IPS DF 6.9 (cell line): ENCODE data around the gene PRICKLE4.

ENCODE experiments used
- DNase-seq: peaks from one replicate; pipeline ENCODE4 v3.0.0-alpha.2; 2013; ENCODE audit warnings: low read depth, low spot score
- H3K27ac ChIP-seq: one replicate; pipeline ENCODE4 v1.5.1; 2013; ENCODE audit warnings: low read length, control low read depth
- H3K27me3 ChIP-seq: 2 replicates; pipeline ENCODE4 v1.6.1; 2013; ENCODE audit warnings: mild to moderate bottlenecking, low read length; ENCODE audit not compliant: control insufficient read depth, insufficient read depth
- H3K36me3 ChIP-seq: 2 replicates; pipeline ENCODE4 v1.6.1; 2013; ENCODE audit warnings: low read length; ENCODE audit not compliant: control insufficient read depth, insufficient read depth
- H3K4me1 ChIP-seq: 2 replicates; pipeline ENCODE4 v1.6.1; 2013; ENCODE audit warnings: low read length; ENCODE audit not compliant: control insufficient read depth, insufficient read depth
- H3K4me3 ChIP-seq: 2 replicates; pipeline ENCODE4 v1.5.1; 2013; ENCODE audit warnings: mild to moderate bottlenecking, low read length
- H3K9me3 ChIP-seq: 2 replicates; pipeline ENCODE4 v1.6.1; 2013; ENCODE audit warnings: low read length, inconsistent platforms; ENCODE audit not compliant: control insufficient read depth, insufficient read depth
- WGBS: extraction: QIAGEN DNeasy Blood & Tissue Kit; methylation state at CpG from one replicate; pipeline ENCODE4 v1.1.7; 2013; ENCODE audit warnings: mixed read lengths, missing lambda C conversion rate; ENCODE audit not compliant: insufficient read length, insufficient coverage; 5-methylcytosine and 5-hydroxymethylcytosine counted together

PRICKLE4 gene

GRCh38 chr6:41736186-41736733 lies 44.3 kb upstream of the PRICKLE4 start:
- no peak overlapping the region; the same call in 1 of the 2 replicates for H3K4me3 ChIP-seq

GRCh38 chr6:41736800-41737555 lies 43.6 kb upstream of the PRICKLE4 start:
- no peak overlapping the region for H3K4me3 ChIP-seq
- no peaks in the 10 kb centered on the region for H3K9me3 ChIP-seq
- H3K27ac ChIP-seq: no peak overlapping the region
- no peaks in the 10 kb centered on the region for H3K36me3 ChIP-seq
- DNase-seq: no peak
- no peaks in the 10 kb centered on the region for H3K27me3 ChIP-seq
- no CpG with 5 or more reads among the region's 13 CpGs for WGBS
- H3K4me1 ChIP-seq: peaks cover 7% of the 10 kb centered on the region; the same call in 1 of the 2 replicates

More at GRCh38 chr6:41736186-41736733, 44.3 kb upstream of the PRICKLE4 start:
- Histone ChIP-seq H3K36me3 (no peaks in the 10 kb centered on the region), H3K9me3 (no peaks in the 10 kb centered on the region), H3K27ac (no peak overlapping the region), H3K4me1 (peaks cover 7% of the 10 kb centered on the region; the same call in 1 of the 2 replicates), H3K27me3 (no peaks in the 10 kb centered on the region)
- WGBS: no CpG with 5 or more reads among the region's 6 CpGs
- DNase-seq: no peak

DNA sequence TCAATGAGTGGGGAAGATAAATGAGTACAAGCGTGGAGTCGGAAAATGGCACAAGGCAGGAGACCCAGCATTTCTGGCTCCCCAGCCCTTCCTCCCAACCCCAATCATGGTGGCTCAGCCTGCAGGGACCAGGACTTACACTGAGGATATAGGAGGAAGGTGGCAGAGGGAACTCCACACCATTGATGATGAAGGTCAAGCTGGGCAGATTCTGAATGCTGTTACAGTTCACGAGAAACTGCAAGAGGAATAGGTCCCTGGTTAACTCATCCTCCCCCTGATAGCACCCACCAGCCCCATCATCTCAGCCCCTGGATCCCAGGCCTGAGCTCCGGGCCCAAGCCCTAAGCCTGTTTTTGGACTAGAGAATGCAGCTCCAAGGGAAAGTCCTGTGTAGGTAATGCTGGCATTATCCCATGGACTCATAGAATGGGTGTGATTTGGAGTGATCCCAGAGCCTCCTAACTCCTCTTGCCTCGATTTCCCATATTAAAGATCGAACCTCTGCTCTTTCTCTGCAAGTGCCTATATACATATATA lies 42.9 kb upstream of the PRICKLE4 start:
- H3K4me1 ChIP-seq: peaks cover 5% of the 10 kb centered on the region; the same call in 1 of the 2 replicates
- no CpG with 5 or more reads among the region's 6 CpGs for WGBS
- H3K4me3 ChIP-seq: no peak overlapping the region
- H3K27ac ChIP-seq: no peak overlapping the region
- H3K36me3 ChIP-seq: no peaks in the 10 kb centered on the region
- no peaks in the 10 kb centered on the region for H3K27me3 ChIP-seq
- no peak for DNase-seq
- no peaks in the 10 kb centered on the region for H3K9me3 ChIP-seq

GRCh38 chr6:41739041-41739440 lies 41.5 kb upstream of the PRICKLE4 start:
- H3K36me3 ChIP-seq: no peaks in the 10 kb centered on the region
- WGBS: no CpG with 5 or more reads among the region's 4 CpGs
- no peaks in the 10 kb centered on the region for H3K9me3 ChIP-seq
- H3K27ac ChIP-seq: no peak overlapping the region
- H3K4me1 ChIP-seq: peaks cover 2% of the 10 kb centered on the region; the same call in 1 of the 2 replicates
- no peak for DNase-seq
- no peak overlapping the region for H3K4me3 ChIP-seq
- no peaks in the 10 kb centered on the region for H3K27me3 ChIP-seq

- H3K9me3 ChIP-seq: no peaks in the 10 kb centered on the region
- H3K4me1 ChIP-seq: peaks cover 2% of the 10 kb centered on the region; the same call in 1 of the 2 replicates
- no peak overlapping the region for H3K4me3 ChIP-seq
- no peaks in the 10 kb centered on the region for H3K27me3 ChIP-seq
- WGBS: no CpG with 5 or more reads among the region's 13 CpGs
- H3K27ac ChIP-seq: no peak overlapping the region
- H3K36me3 ChIP-seq: no peaks in the 10 kb centered on the region
- no peak for DNase-seq
Observed at GRCh38 chr6:41740366-41741162, 40.0 kb upstream of the PRICKLE4 start.

- Histone ChIP-seq H3K27me3 (no peaks in the 10 kb centered on the region), H3K27ac (no peak overlapping the region), H3K4me1 (no peaks in the 10 kb centered on the region), H3K4me3 (no peak overlapping the region), H3K9me3 (no peaks in the 10 kb centered on the region), H3K36me3 (no peaks in the 10 kb centered on the region)
- DNase-seq: no peak
- no CpG with 5 or more reads among the region's 20 CpGs for WGBS
Observed at GRCh38 chr6:41741625-41742490, 38.7 kb upstream of the PRICKLE4 start.

- Histone ChIP-seq H3K4me3 (no peak overlapping the region), H3K36me3 (no peaks in the 10 kb centered on the region), H3K9me3 (no peaks in the 10 kb centered on the region), H3K27me3 (no peaks in the 10 kb centered on the region), H3K4me1 (no peaks in the 10 kb centered on the region), H3K27ac (no peak overlapping the region)
- DNase-seq: no peak
- no CpG with 5 or more reads among the region's 6 CpGs for WGBS
Observed at GRCh38 chr6:41743406-41744235, 37.0 kb upstream of the PRICKLE4 start.

DNA sequence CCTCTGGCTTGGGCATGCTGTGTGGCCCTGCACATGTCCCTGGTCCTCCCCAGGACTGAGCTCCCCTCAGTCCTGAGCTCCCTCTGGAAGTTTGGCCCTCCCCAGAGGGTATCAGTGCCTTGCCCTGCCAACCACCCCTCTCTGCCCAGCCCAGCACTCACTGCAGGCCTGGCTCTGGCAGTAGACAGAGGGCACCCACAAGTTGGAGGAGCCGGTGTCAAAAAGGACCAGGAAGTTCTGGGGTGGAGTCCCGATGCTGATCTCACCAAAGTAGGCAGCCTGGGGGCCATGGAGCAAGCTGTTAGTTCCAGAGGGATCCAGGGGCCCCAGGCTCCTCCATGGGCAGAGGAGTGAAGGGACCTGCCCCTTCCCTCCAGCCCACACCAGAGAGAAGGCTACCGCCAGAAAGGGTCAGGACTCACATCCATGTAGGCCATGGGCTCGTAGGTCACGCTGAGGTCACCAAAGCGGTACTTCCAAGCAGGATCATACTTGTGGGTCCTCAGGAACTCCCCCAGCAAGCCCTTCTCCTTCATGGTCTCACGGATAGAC lies 36.3 kb upstream of the PRICKLE4 start:
- H3K27me3 ChIP-seq: no peaks in the 10 kb centered on the region
- H3K4me3 ChIP-seq: no peak overlapping the region
- H3K9me3 ChIP-seq: no peaks in the 10 kb centered on the region
- H3K4me1 ChIP-seq: no peaks in the 10 kb centered on the region
- WGBS: no CpG with 5 or more reads among the region's 7 CpGs
- no peak for DNase-seq
- H3K27ac ChIP-seq: no peak overlapping the region
- no peaks in the 10 kb centered on the region for H3K36me3 ChIP-seq

DNA sequence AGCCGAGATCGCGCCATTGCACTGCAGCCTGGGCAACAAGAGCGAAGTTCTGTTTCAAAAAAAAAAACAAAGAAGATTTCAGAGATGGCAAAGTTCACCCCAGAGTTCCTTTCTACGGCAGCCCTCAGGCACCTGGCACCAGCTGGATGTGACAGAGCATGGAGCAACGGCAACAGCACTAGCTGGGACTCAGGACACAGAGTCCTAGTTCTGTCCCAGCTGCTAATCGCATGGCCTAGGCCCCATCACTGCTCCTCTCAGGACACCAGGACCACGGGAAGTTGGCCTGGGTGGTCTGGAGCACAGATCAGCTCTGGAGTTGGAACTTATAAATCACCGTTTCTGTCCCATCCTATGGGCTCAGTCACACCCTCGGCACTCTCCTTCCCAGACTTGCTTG lies 34.5 kb upstream of the PRICKLE4 start:
- H3K9me3 ChIP-seq: no peaks in the 10 kb centered on the region
- H3K36me3 ChIP-seq: no peaks in the 10 kb centered on the region
- no peak overlapping the region for H3K4me3 ChIP-seq
- no peak overlapping the region for H3K27ac ChIP-seq
- no peak for DNase-seq
- H3K27me3 ChIP-seq: no peaks in the 10 kb centered on the region
- H3K4me1 ChIP-seq: no peaks in the 10 kb centered on the region
- no CpG with 5 or more reads among the region's 10 CpGs for WGBS
